Nephron (organoid): Measurements from ENCODE around the gene IDH1.

ENCODE experiments used
- H3K27ac Mint-ChIP-seq, 3 experiments: 2 replicates each; pipeline ENCODE4 v1.8.0; 2020; ENCODE audit warnings: mixed read lengths in 3 of 3, mild to moderate bottlenecking in 2 of 3, moderate library complexity in 1 of 3
- H3K27me3 Mint-ChIP-seq: 2 replicates; pipeline ENCODE4 v1.8.0; 2021; ENCODE audit warnings: low read depth, mild to moderate bottlenecking, moderate library complexity, mixed read lengths
- H3K36me3 Mint-ChIP-seq: 2 replicates; pipeline ENCODE4 v1.8.0; 2020; ENCODE audit warnings: low read depth, mixed read lengths
- H3K4me1 Mint-ChIP-seq: 2 replicates; pipeline ENCODE4 v1.8.0; 2020; ENCODE audit warnings: mixed read lengths
- H3K4me3 Mint-ChIP-seq, 3 experiments: 2 replicates each; pipeline ENCODE4 v1.8.0; 2020; ENCODE audit warnings: mild to moderate bottlenecking in 3 of 3, mixed read lengths in 3 of 3, moderate library complexity in 2 of 3
- H3K9me3 Mint-ChIP-seq: 2 replicates; pipeline ENCODE4 v1.8.0; 2020; ENCODE audit warnings: mixed read lengths
- CTCF ChIP-seq, 3 experiments: fragments of 200-600 bp; sonication (generic); IDR thresholded peaks; one replicate each; pipeline ENCODE4 v1.5.0; 2021; ENCODE audit warnings: antibody characterized with exemption in 3 of 3; ENCODE audit not compliant: unreplicated experiment in 3 of 3

The IDH1 gene

GRCh38 chr2:208250388-208250787, 4.5 kb downstream of the IDH1 start:
- Mint-ChIP-seq H3K36me3 (peaks cover 71% of the 10 kb centered on the region), H3K4me3 (no peak overlapping the region), H3K27ac (no peak overlapping the region), H3K9me3 (no peaks in the 10 kb centered on the region), H3K27me3 (no peaks in the 10 kb centered on the region), H3K4me1 (peaks cover 17% of the 10 kb centered on the region)
- no peak for TF ChIP-seq CTCF (IDR thresholded peaks at IDR 0.05; ENCODE audit: unreplicated experiment in 3 of 3)

- Mint-ChIP-seq H3K27ac (peak overlapping the region in 1 of 3 experiments; percentile 25), H3K27me3 (no peaks in the 10 kb centered on the region), H3K4me3 (no peak overlapping the region), H3K36me3 (peaks cover 82% of the 10 kb centered on the region), H3K9me3 (no peaks in the 10 kb centered on the region), H3K4me1 (peaks cover 17% of the 10 kb centered on the region)
- no peak for TF ChIP-seq CTCF (IDR thresholded peaks at IDR 0.05; ENCODE audit: unreplicated experiment in 3 of 3)
Observed at GRCh38 chr2:208249296-208249695, 5.6 kb downstream of the IDH1 start.

GRCh38 chr2:208248601-208249000, 6.3 kb downstream of the IDH1 start:
- no peaks in the 10 kb centered on the region for H3K27me3 Mint-ChIP-seq
- H3K9me3 Mint-ChIP-seq, result no peaks in the 10 kb centered on the region
- H3K4me3 Mint-ChIP-seq, result no peak overlapping the region
- H3K27ac Mint-ChIP-seq, result no peak overlapping the region
- no peak for TF ChIP-seq CTCF (IDR thresholded peaks at IDR 0.05; ENCODE audit: unreplicated experiment in 3 of 3)
- H3K4me1 Mint-ChIP-seq, result peaks cover 13% of the 10 kb centered on the region
- peaks cover 88% of the 10 kb centered on the region for H3K36me3 Mint-ChIP-seq

GRCh38 chr2:208245746-208246145, 9.1 kb downstream of the IDH1 start:
- Mint-ChIP-seq H3K4me1 (peaks cover 5% of the 10 kb centered on the region), H3K27me3 (no peaks in the 10 kb centered on the region), H3K9me3 (no peaks in the 10 kb centered on the region), H3K4me3 (no peak overlapping the region), H3K27ac (no peak overlapping the region), H3K36me3 (peaks cover 87% of the 10 kb centered on the region)
- no peak for TF ChIP-seq CTCF (IDR thresholded peaks at IDR 0.05; ENCODE audit: unreplicated experiment in 3 of 3)

- H3K9me3 Mint-ChIP-seq, result no peaks in the 10 kb centered on the region
- H3K4me3 Mint-ChIP-seq, result no peak overlapping the region
- H3K27me3 Mint-ChIP-seq, result no peaks in the 10 kb centered on the region
- TF ChIP-seq CTCF (IDR thresholded peaks at IDR 0.05; ENCODE audit: unreplicated experiment in 3 of 3), result no peak
- H3K27ac Mint-ChIP-seq, result no peak overlapping the region
- H3K36me3 Mint-ChIP-seq, result peaks cover 86% of the 10 kb centered on the region
- peaks cover under 1% of the 10 kb centered on the region for H3K4me1 Mint-ChIP-seq
Observed at GRCh38 chr2:208244422-208244821, 10.4 kb downstream of the IDH1 start.

GRCh38 chr2:208240619-208241209, 14.2 kb downstream of the IDH1 start:
- Mint-ChIP-seq H3K4me1 (no peaks in the 10 kb centered on the region), H3K27me3 (no peaks in the 10 kb centered on the region), H3K9me3 (no peaks in the 10 kb centered on the region), H3K36me3 (peaks cover 85% of the 10 kb centered on the region), H3K27ac (peak overlapping the region in 1 of 3 experiments; percentile 2), H3K4me3 (no peak overlapping the region)
- TF ChIP-seq CTCF (IDR thresholded peaks at IDR 0.05; ENCODE audit: unreplicated experiment in 3 of 3), result no peak
